B cell (primary cell): ENCODE results near the gene ZNF692. TPM values are rescaled to one million over a fixed set of nuclear protein-coding genes. Genes with fewer than 3 reads are reported as not detected.

Experiments
- ATAC-seq: fragments of 200-7000 bp; cut with Tn5 transposase; one replicate; pipeline ENCODE4 v1.10.0; 2021; ENCODE audit warnings: low read depth, mild to moderate bottlenecking, moderate number of reproducible peaks, moderate library complexity
- CTCF ChIA-PET: fragments of 350-600 bp; sonication (Branson Sonifier 250); formaldehyde crosslinking; loops from one replicate; lab custom pipeline; 2021; ENCODE audit warnings: antibody characterized with exemption, inconsistent platforms; lab: Charles Lee
- POLR2A ChIA-PET: fragments of 350-600 bp; sonication (Branson Sonifier 250); formaldehyde crosslinking; loops from one replicate; lab custom pipeline; 2021; ENCODE audit warnings: antibody characterized with exemption; lab: Charles Lee
- DNase-seq: peaks from one replicate; pipeline ENCODE4 v3.0.0; 2013
- H2AFZ ChIP-seq: 2 replicates; pipeline ENCODE4 v1.6.1; 2012; ENCODE audit warnings: mild to moderate bottlenecking, low read depth, low read length; ENCODE audit not compliant: insufficient read depth, poor library complexity, severe bottlenecking
- H3K27ac ChIP-seq, 2 donors: 1 replicate in 1 of 2; 2 replicates in 1 of 2; pipeline ENCODE4 v1.5.1; 2012 to 2013; ENCODE audit warnings: low read length in 2 of 2, mild to moderate bottlenecking in 2 of 2, moderate library complexity in 1 of 2
- H3K27me3 ChIP-seq, 4 experiments: fragments of 200-600 bp in 1 of 4; sonication (generic) in 1 of 4; replicated peaks in 1 of 4; 1 replicate in 2 of 4; 2 replicates in 2 of 4; pipeline versions ENCODE4 v1.6.1 to v1.7.0; 2013 to 2016; ENCODE audit warnings: low read length in 3 of 4, mild to moderate bottlenecking in 2 of 4, mixed read lengths in 1 of 4, moderate library complexity in 1 of 4; ENCODE audit not compliant: insufficient read depth in 4 of 4, control insufficient read depth in 3 of 4; ENCODE audit errors: control extremely low read depth in 1 of 4
- H3K36me3 ChIP-seq, 2 experiments: replicated peaks in 1 of 2; 1 replicate in 1 of 2; 2 replicates in 1 of 2; pipeline versions ENCODE4 v1.6.1 to v1.7.1; 2013; ENCODE audit warnings: low read length in 1 of 2; ENCODE audit not compliant: insufficient read depth in 2 of 2, control insufficient read depth in 1 of 2; ENCODE audit errors: control extremely low read depth in 1 of 2, extremely low read depth in 1 of 2
- H3K4me1 ChIP-seq, 2 donors: fragments of 200-600 bp in 1 of 2; sonication (generic) in 1 of 2; 1 replicate in 1 of 2; 2 replicates in 1 of 2; pipeline versions ENCODE4 v1.5.1 to v1.6.1; 2013 to 2017; ENCODE audit warnings: low read length in 2 of 2; ENCODE audit not compliant: control insufficient read depth in 2 of 2, insufficient read depth in 2 of 2
- H3K4me2 ChIP-seq: replicated peaks from 2 replicates; pipeline ENCODE3; 2012; ENCODE audit warnings: mild to moderate bottlenecking, low read depth, low read length; ENCODE audit not compliant: poor library complexity, severe bottlenecking
- H3K4me3 ChIP-seq, 5 experiments: fragments of 200-600 bp in 1 of 5; sonication (generic) in 1 of 5; 1 replicate in 3 of 5; 2 replicates in 2 of 5; pipeline versions ENCODE4 v1.5.1 to v1.7.0; 2011 to 2016; ENCODE audit warnings: low read length in 4 of 5, mild to moderate bottlenecking in 4 of 5, low read depth in 2 of 5, control low read depth in 1 of 5, moderate library complexity in 1 of 5; ENCODE audit not compliant: insufficient read depth in 1 of 5; ENCODE audit errors: control extremely low read depth in 1 of 5, extremely low read depth in 1 of 5
- H3K79me2 ChIP-seq: fragments of 200-600 bp; sonication (generic); one replicate; pipeline ENCODE4 v1.6.0; 2016; ENCODE audit warnings: low read length; ENCODE audit not compliant: control insufficient read depth, insufficient read depth
- H3K9ac ChIP-seq: fragments of 200-600 bp; sonication (generic); 2 replicates; pipeline ENCODE4 v1.6.1; 2017; ENCODE audit warnings: mild to moderate bottlenecking, low read length, moderate library complexity
- H3K9me3 ChIP-seq, 3 donors: one replicate each; pipeline versions ENCODE4 v1.6.1 to v1.7.1; 2013; ENCODE audit warnings: low read length in 2 of 3; ENCODE audit not compliant: control insufficient read depth in 2 of 3, insufficient read depth in 1 of 3; ENCODE audit errors: control extremely low read depth in 1 of 3
- H4K20me1 ChIP-seq: 2 replicates; pipeline ENCODE4 v1.6.0; 2012; ENCODE audit warnings: mild to moderate bottlenecking, low read length; ENCODE audit not compliant: insufficient read depth, control insufficient read depth, poor library complexity, severe bottlenecking
- H3K27ac Mint-ChIP-seq: one replicate; pipeline ENCODE4 v1.8.0; 2021; ENCODE audit warnings: mixed read lengths
- H3K27me3 Mint-ChIP-seq: one replicate; pipeline ENCODE4 v1.8.0; 2021; ENCODE audit warnings: mixed read lengths
- H3K4me1 Mint-ChIP-seq: one replicate; pipeline ENCODE4 v1.8.0; 2021; ENCODE audit warnings: mixed read lengths
- H3K4me3 Mint-ChIP-seq: one replicate; pipeline ENCODE4 v1.8.0; 2021; ENCODE audit warnings: mixed read lengths
- H3K9me3 Mint-ChIP-seq: one replicate; pipeline ENCODE4 v1.8.0; 2022; ENCODE audit warnings: mixed read lengths; ENCODE audit not compliant: insufficient read depth
- CTCF ChIP-seq: fragments of 200-600 bp; IDR thresholded peaks from one replicate; pipeline ENCODE4 v1.8.0; 2022; ENCODE audit warnings: antibody characterized with exemption, mild to moderate bottlenecking
- EZH2 ChIP-seq: IDR thresholded peaks from 2 replicates; pipeline ENCODE4 v1.6.1; 2012; ENCODE audit warnings: borderline replicate concordance, low read depth, mild to moderate bottlenecking, moderate library complexity, low read length; ENCODE audit not compliant: insufficient read depth, poor library complexity, severe bottlenecking
- WGBS: methylation state at CpG from one replicate; pipeline ENCODE4 v1.1.5; 2013; ENCODE audit warnings: missing lambda C conversion rate; ENCODE audit not compliant: insufficient coverage; 5-methylcytosine and 5-hydroxymethylcytosine counted together
- intact Hi-C: fragments of 100-400 bp; cut with micrococcal nuclease; formaldehyde crosslinking; loops from one replicate; pipeline ENCODE4 v1.10.0; 2022
- polyA plus RNA-seq: library from polyadenylated mRNA; depleted of rRNA; stranded (reverse); fragments of >200 nt; gene quantifications from 2 replicates; pipeline ENCODE4 v1.2.3, GENCODE V29; 2012
- total RNA-seq, 2 donors: library from RNA; stranded (reverse); fragments of 120-200 nt in 1 of 2; gene quantifications; 1 replicate in 1 of 2; 2 replicates in 1 of 2; pipeline versions ENCODE4 v1.2.3 to v1.2.4, GENCODE V29; 2013 to 2022

The ZNF692 gene
- total and polyA plus RNA-seq, 2 donors (not counting 1 experiment from before 2014, with no cell fraction given): 56.9 to 157 TPM

GRCh38 chr1:248853663-248854375 is 5.1 kb downstream of the ZNF692 start:
- TF ChIP-seq EZH2 (no peak), CTCF (no peak)
- POLR2A ChIA-PET: no interaction called here
- Mint-ChIP-seq H3K4me1 (peaks cover 32% of the 10 kb centered on the region), H3K4me3 (no peak overlapping the region), H3K9me3 (no peaks in the 10 kb centered on the region), H3K27ac (peak overlapping the region; percentile 76), H3K27me3 (no peaks in the 10 kb centered on the region)
- ATAC-seq: no peak
- Histone ChIP-seq H3K27me3 (no peaks in the 10 kb centered on the region), H3K36me3 (peaks cover 3 to 26% of the 10 kb centered on the region in 2 experiments), H3K4me1 (peaks cover 22 to 38% of the 10 kb centered on the region in 2 donors), H3K9ac (no peak overlapping the region), H4K20me1 (peaks cover 19% of the 10 kb centered on the region), H3K4me3 (no peak overlapping the region), H3K4me2 (no peak overlapping the region), H3K79me2 (peaks cover 14% of the 10 kb centered on the region), H2AFZ (no peak overlapping the region), H3K9me3 (no peaks in the 10 kb centered on the region), H3K27ac (no peak overlapping the region)
- peak; percentile 27 for DNase-seq
- CTCF ChIA-PET: no interaction called here
- 80% methylated on average over 4 of the region's 8 CpGs for WGBS
- intact Hi-C loops: no loop called here
